Heart left ventricle (tissue), 16 donors: Measurements from ENCODE around the gene WDR47. TPM values are rescaled to one million over a fixed set of nuclear protein-coding genes. Genes with fewer than 3 reads are reported as not detected.

Experiments
- ATAC-seq, 4 donors: fragments of 200-7000 bp; cut with Tn5 transposase; one replicate each; pipeline ENCODE4 v1.9.1; 2020 to 2022; ENCODE audit warnings: moderate library complexity in 4 of 4, mild to moderate bottlenecking in 3 of 4, moderate number of reproducible peaks in 1 of 4
- DNase-seq, 5 donors: peaks; one replicate each; pipeline ENCODE4 v3.0.0-alpha.2; 2020
- H3K27ac ChIP-seq, 12 donors: fragments of 200-600 bp; sonication (generic) in 4 of 12; one replicate each; pipeline versions ENCODE4 v1.5.0 to v1.8.0; 2016 to 2022; ENCODE audit warnings: mild to moderate bottlenecking in 2 of 12
- H3K27me3 ChIP-seq, 9 donors: fragments of 200-600 bp; sonication (generic) in 2 of 9; one replicate each; pipeline versions ENCODE4 v1.5.1 to v1.8.0; 2016 to 2022; ENCODE audit warnings: mild to moderate bottlenecking in 3 of 9
- H3K36me3 ChIP-seq, 9 donors: fragments of 200-600 bp; sonication (generic) in 2 of 9; one replicate each; pipeline versions ENCODE4 v1.5.0 to v1.8.0; 2018 to 2022; ENCODE audit warnings: mild to moderate bottlenecking in 2 of 9
- H3K4me1 ChIP-seq, 12 donors: fragments of 200-600 bp; sonication (generic) in 4 of 12; one replicate each; pipeline versions ENCODE4 v1.5.0 to v1.8.0; 2016 to 2022; ENCODE audit warnings: mild to moderate bottlenecking in 3 of 12
- H3K4me3 ChIP-seq, 12 donors: fragments of 200-600 bp; sonication (generic) in 4 of 12; one replicate each; pipeline versions ENCODE4 v1.5.0 to v1.8.0; 2017 to 2022; ENCODE audit warnings: mild to moderate bottlenecking in 9 of 12, moderate library complexity in 4 of 12
- H3K9me3 ChIP-seq, 12 donors: fragments of 200-600 bp; sonication (generic) in 4 of 12; one replicate each; pipeline versions ENCODE4 v1.5.0 to v1.8.0; 2016 to 2022; ENCODE audit warnings: mild to moderate bottlenecking in 1 of 12
- POLR2A ChIP-seq, 2 donors: fragments of 450-650 bp; IDR thresholded peaks; one replicate each; pipeline ENCODE4 v1.6.1; 2017; ENCODE audit warnings: antibody characterized with exemption in 2 of 2, mild to moderate bottlenecking in 2 of 2, moderate library complexity in 2 of 2
- WGBS, 4 donors: extraction: QIAGEN DNeasy Blood & Tissue Kit in 2 of 4; methylation state at CpG; one replicate each; pipeline versions ENCODE4 v1.1.5 to v1.1.7; 2013 to 2018; 5-methylcytosine and 5-hydroxymethylcytosine counted together
- intact Hi-C, 10 donors: fragments of 100-400 bp; cut with DNase I; formaldehyde crosslinking; loops; one replicate each; pipeline versions ENCODE4 v1.11.1 to v1.14.2; 2022
- polyA plus RNA-seq, 2 donors: library from polyadenylated mRNA; stranded (reverse); fragments of 200-250 nt; gene quantifications; one replicate each; pipeline ENCODE4 v1.2.3, GENCODE V29; 2013
- total RNA-seq, 9 donors: library from RNA; depleted of rRNA in 2 of 9; stranded (reverse); fragments of >200 nt in 2 of 9; fragmentation: NEBNext Ultra II Directional in 3 of 9; extraction: Animal tissue kit (Norgen Biotek cat#: 25700) in 3 of 9; gene quantifications; one replicate each; pipeline versions ENCODE4 v1.1.0 to v1.2.4, GENCODE V29; 2016 to 2023
- TF ChIP-seq, protein P1 (sequence below), 12 donors: fragments of 200-600 bp; sonication (generic) in 4 of 12; IDR thresholded peaks; one replicate each; pipeline versions ENCODE4 v1.5.0 to v1.8.0; 2018 to 2022; ENCODE audit warnings: antibody characterized with exemption in 12 of 12, mild to moderate bottlenecking in 5 of 12
- donor health status: ischemic (EF 13 %, LVEDD 7.1; RV severe dilation, severe dysfunction).
- donor health status: healthy with polysubstance abuse.
- donor health status: DM: no; HTN: yes; CAD: no.
- donor health status: DM: no; HTN: no; CAD: no.
- donor health status: ischemic (EF 25% LVEDD 6.9; RV normal size, moderate dysfunction).
- donor health status: ischemic (EF 25% LVEDD 5.7; RV mildly dilated, moderate dysfunction).
- donor health status: healthy.
- donor health status: DM: yes; HTN: yes; CAD: no.
- donor health status: ischemic (EF 35%, LVEDD 5.7; RV mildly dilated, moderate dysfunction).
- donor health status: nonischemic (EF 11% LVEDD 7.7; RV severe dilation, severe dysfunction).
- donor health status: DM: yes; HTN: yes; CAD: no.
- donor health status: PGD.
- donor health status: ischemic (EF 29% LVEDD 5.4; RV normal size, mild dysfunction).
- donor health status: nonischemic (EF 23%, LVEDD 6.1; RV moderate dilation, normal function).

Gene WDR47
- total and polyA plus RNA-seq, 11 donors: 2.6 to 22.3 (median 14.6) TPM

- ATAC-seq (no peak), DNase-seq (no peak)
- 83 to 89% (median 86%) methylated on average over 7 of the region's 7 CpGs for WGBS, 4 donors
These were observed 8.5 kb upstream of the WDR47 start for GRCh38 chr1:109050228-109050995.

GRCh38 chr1:109048335-109048734 lies 6.4 kb upstream of the WDR47 start:
- ATAC-seq (no peak), DNase-seq (no peak)
- Histone ChIP-seq H3K27me3 (no peaks in the 10 kb centered on the region), H3K36me3 (no peaks in the 10 kb centered on the region), H3K9me3 (no peaks in the 10 kb centered on the region), H3K4me1 (no peaks in the 10 kb centered on the region), H3K4me3 (no peak overlapping the region), H3K27ac (no peak overlapping the region)
- intact Hi-C loops: no loop called here
- WGBS, 4 donors: 26 to 36% (median 28%) methylated on average over 2 of the region's 2 CpGs
- no peak for TF ChIP-seq POLR2A (IDR thresholded peaks at IDR 0.05)
- TF ChIP-seq, protein P1, sequence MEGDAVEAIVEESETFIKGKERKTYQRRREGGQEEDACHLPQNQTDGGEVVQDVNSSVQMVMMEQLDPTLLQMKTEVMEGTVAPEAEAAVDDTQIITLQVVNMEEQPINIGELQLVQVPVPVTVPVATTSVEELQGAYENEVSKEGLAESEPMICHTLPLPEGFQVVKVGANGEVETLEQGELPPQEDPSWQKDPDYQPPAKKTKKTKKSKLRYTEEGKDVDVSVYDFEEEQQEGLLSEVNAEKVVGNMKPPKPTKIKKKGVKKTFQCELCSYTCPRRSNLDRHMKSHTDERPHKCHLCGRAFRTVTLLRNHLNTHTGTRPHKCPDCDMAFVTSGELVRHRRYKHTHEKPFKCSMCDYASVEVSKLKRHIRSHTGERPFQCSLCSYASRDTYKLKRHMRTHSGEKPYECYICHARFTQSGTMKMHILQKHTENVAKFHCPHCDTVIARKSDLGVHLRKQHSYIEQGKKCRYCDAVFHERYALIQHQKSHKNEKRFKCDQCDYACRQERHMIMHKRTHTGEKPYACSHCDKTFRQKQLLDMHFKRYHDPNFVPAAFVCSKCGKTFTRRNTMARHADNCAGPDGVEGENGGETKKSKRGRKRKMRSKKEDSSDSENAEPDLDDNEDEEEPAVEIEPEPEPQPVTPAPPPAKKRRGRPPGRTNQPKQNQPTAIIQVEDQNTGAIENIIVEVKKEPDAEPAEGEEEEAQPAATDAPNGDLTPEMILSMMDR (IDR thresholded peaks at IDR 0.05): no peak

More at GRCh38 chr1:109050228-109050995, 8.5 kb upstream of the WDR47 start:
- Histone ChIP-seq H3K4me3 (no peak overlapping the region), H3K36me3 (no peaks in the 10 kb centered on the region), H3K27ac (no peak overlapping the region), H3K27me3 (no peaks in the 10 kb centered on the region), H3K9me3 (no peaks in the 10 kb centered on the region), H3K4me1 (no peaks in the 10 kb centered on the region)
- intact Hi-C loops: no loop called here
- TF ChIP-seq, protein P1 (IDR thresholded peaks at IDR 0.05): no peak
- no peak for TF ChIP-seq POLR2A (IDR thresholded peaks at IDR 0.05)

DNA sequence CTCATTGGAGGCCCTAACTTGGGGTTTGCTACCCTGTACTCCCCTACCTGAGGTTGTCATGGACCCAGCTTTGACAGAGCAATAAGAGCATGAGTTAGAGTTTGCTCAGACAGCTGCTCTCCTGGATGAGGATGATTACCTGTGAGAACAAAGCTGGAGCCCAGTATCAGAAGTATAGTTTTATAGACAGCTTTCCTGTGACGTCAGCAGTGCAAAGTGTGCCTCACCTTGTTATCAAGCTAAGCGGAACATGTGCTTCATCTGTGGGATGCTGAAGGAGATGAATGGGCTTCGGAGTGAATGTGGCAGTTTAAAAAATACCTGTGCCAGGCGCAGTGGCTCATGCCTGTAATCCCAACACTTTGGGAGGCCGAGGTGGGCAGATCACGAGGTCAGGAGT lies 5.4 kb upstream of the WDR47 start:
- DNase-seq (no peak), ATAC-seq (no peak)
- H3K36me3 ChIP-seq: no peaks in the 10 kb centered on the region
- H3K9me3 ChIP-seq: no peaks in the 10 kb centered on the region
- H3K27ac ChIP-seq: no peak overlapping the region
- WGBS, 4 donors: 77 to 84% (median 81%) methylated on average over 6 of the region's 6 CpGs
- H3K4me3 ChIP-seq: no peak overlapping the region
- peaks cover 0 to 6% (median 0%) of the 10 kb centered on the region in 12 donors for H3K4me1 ChIP-seq
- intact Hi-C loops: no loop called here
- H3K27me3 ChIP-seq: no peaks in the 10 kb centered on the region
- TF ChIP-seq, protein P1 (IDR thresholded peaks at IDR 0.05): no peak
- no peak for TF ChIP-seq POLR2A (IDR thresholded peaks at IDR 0.05)

DNA sequence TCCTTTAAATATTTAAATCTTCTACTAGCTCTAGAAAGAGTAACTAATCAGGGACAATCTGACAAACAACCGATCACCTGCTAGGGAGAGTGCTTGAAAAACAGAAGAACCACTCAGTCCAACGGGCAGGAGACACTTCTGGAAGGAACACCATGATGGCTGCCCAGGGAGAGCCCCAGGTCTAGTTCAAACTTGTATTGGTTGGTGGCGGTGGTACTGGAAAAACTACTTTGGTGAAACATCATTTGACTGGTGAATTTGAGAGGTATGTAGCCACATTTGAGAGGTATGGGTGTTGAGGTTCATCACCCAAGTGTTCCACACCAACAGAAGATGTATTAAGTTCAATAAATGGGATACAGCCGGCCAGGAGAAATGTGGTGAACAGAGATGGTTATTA lies 4.8 kb upstream of the WDR47 start:
- H3K4me3 ChIP-seq: no peak overlapping the region
- no peaks in the 10 kb centered on the region for H3K9me3 ChIP-seq
- WGBS, 4 donors: 76 to 90% (median 84%) methylated on average over 4 of the region's 4 CpGs
- DNase-seq: no peak
- TF ChIP-seq, protein P1 (IDR thresholded peaks at IDR 0.05): no peak
- no peak for TF ChIP-seq POLR2A (IDR thresholded peaks at IDR 0.05)
- H3K27ac ChIP-seq: no peak overlapping the region
- H3K4me1 ChIP-seq: peaks cover 0 to 6% (median 0%) of the 10 kb centered on the region in 12 donors
- no peak for ATAC-seq
- no peaks in the 10 kb centered on the region for H3K36me3 ChIP-seq
- no peaks in the 10 kb centered on the region for H3K27me3 ChIP-seq
- intact Hi-C loops: no loop called here
